ENCODE data around the gene GPC6. TPM values are rescaled to one million over a fixed set of nuclear protein-coding genes. Genes with fewer than 3 reads are reported as not detected.
A peak's percentile ranks its signal among the peaks of the same experiment; 100 is the strongest.

Gene GPC6
- total and polyA plus RNA-seq, 9 of the 15 experiments (the other 6 are each of a cell fraction or from before 2014, with no cell fraction given), result under 0.01 to 0.20 (median 0.01) TPM; not detected in 4

- TF ChIP-seq CUX1 (CRISPR knock-in tag; IDR thresholded peaks at IDR 0.05), result no peak
- TF ChIP-seq RCOR1 (IDR thresholded peaks at IDR 0.05; ENCODE audit: borderline replicate concordance in 1 of 2, low read depth in 2 of 2, low read length in 2 of 2), result peak in 1 of 2 experiments; percentile 53; a peak in 2 of 4 replicates
- TF ChIP-seq ZNF830 (CRISPR knock-in tag; IDR thresholded peaks at IDR 0.05), result no peak
- no peak for TF ChIP-seq ZNF699 (CRISPR knock-in tag; IDR thresholded peaks at IDR 0.05; ENCODE audit: insufficient replicate concordance)
- peak; percentile 29; the same call in 1 of the 2 replicates for TF ChIP-seq CREM (IDR thresholded peaks at IDR 0.05; ENCODE audit: low read depth)
- TF ChIP-seq HMG20B (CRISPR knock-in tag; IDR thresholded peaks at IDR 0.05), result no peak
- no peak for TF ChIP-seq LEF1 (IDR thresholded peaks at IDR 0.05)
- no peak for TF ChIP-seq NCOA6 (IDR thresholded peaks at IDR 0.05)
- TF ChIP-seq ZNF165 (CRISPR knock-in tag; IDR thresholded peaks at IDR 0.05; ENCODE audit: borderline replicate concordance), result no peak
- TF ChIP-seq ZNF143 (CRISPR knock-in tag; IDR thresholded peaks at IDR 0.05), result no peak
- TF ChIP-seq SIN3B (IDR thresholded peaks at IDR 0.05; ENCODE audit: low read depth), result no peak
- TF ChIP-seq ILF3 (IDR thresholded peaks at IDR 0.05; ENCODE audit: borderline replicate concordance), result no peak
- no peak for TF ChIP-seq CBFB (CRISPR knock-in tag; IDR thresholded peaks at IDR 0.05)
- TF ChIP-seq AFF1 (IDR thresholded peaks at IDR 0.05; ENCODE audit: low read depth in 1 of 2, partially characterized antibody in 2 of 2), result no peak
- no peak for TF ChIP-seq ZFP30 (CRISPR knock-in tag; IDR thresholded peaks at IDR 0.05; ENCODE audit: borderline replicate concordance)
- no peak for TF ChIP-seq HNRNPH1 (optimal IDR thresholded peaks at IDR 0.05; ENCODE audit: low read depth, low read length)
- no peak for TF ChIP-seq SOX6 (IDR thresholded peaks at IDR 0.05)
- no peak for TF ChIP-seq ZNF121 (CRISPR knock-in tag; conservative IDR thresholded peaks at IDR 0.05)
- no peak for TF ChIP-seq DLX4 (CRISPR knock-in tag; IDR thresholded peaks at IDR 0.05)
Observed at GRCh38 chr13:93227878-93228642, 1.5 kb downstream of the GPC6 start (continued).
